ENCODE results near the gene MEGF11. TPM values are rescaled to one million over a fixed set of nuclear protein-coding genes. Genes with fewer than 3 reads are reported as not detected.

Gene MEGF11
- polyA plus RNA-seq, 3 donors, result not detected

- H3K79me2 ChIP-seq (ENCODE audit: insufficient read depth, low read length), result no peaks in the 10 kb centered on the region
- no peaks in the 10 kb centered on the region for H3K36me3 ChIP-seq (replicated peaks in 1 of 2; ENCODE audit: control insufficient read depth in 1 of 2, insufficient read depth in 2 of 2, low read length in 2 of 2)
- DNase-seq, result no peak
- H3K4me2 ChIP-seq (replicated peaks; ENCODE audit: extremely low read depth, low read length, poor library complexity, severe bottlenecking), result no peak overlapping the region
- Mint-ChIP-seq H3K4me1 (no peaks in the 10 kb centered on the region), H3K4me3 (no peak overlapping the region), H3K27me3 (ENCODE audit: low read depth in 3 of 3) (peaks cover 7 to 10% (median 10%) of the 10 kb centered on the region in 3 donors), H3K27ac (no peak overlapping the region), H3K36me3 (no peaks in the 10 kb centered on the region), H3K9me3 (peaks cover 0 to 5% (median 2%) of the 10 kb centered on the region in 7 donors)
- WGBS (ENCODE audit: insufficient coverage), result no CpG with 5 or more reads among the region's 1 CpG
- no peak for TF ChIP-seq CTCF (IDR thresholded peaks at IDR 0.05)
- no peak overlapping the region for H3K27ac ChIP-seq (ENCODE audit: low read depth in 1 of 2, low read length in 2 of 2)
- H3K9me3 ChIP-seq (replicated peaks in 1 of 2; ENCODE audit: control insufficient read depth in 1 of 2, insufficient read depth in 1 of 2, low read length in 2 of 2), result no peaks in the 10 kb centered on the region
- H3K4me1 ChIP-seq (ENCODE audit: control insufficient read depth in 1 of 2, insufficient read depth in 2 of 2, low read length in 2 of 2), result no peaks in the 10 kb centered on the region
- no peaks in the 10 kb centered on the region for H4K20me1 ChIP-seq (ENCODE audit: insufficient read depth, low read length)
- intact Hi-C loops (cut with micrococcal nuclease), result loop anchor here in 1 of 2 donors (10.0 kb wide), 1 partner anchor 72 kb away; no protein-coding TSS in a partner anchor
- no peaks in the 10 kb centered on the region for H3K27me3 ChIP-seq (ENCODE audit: control insufficient read depth in 2 of 2, insufficient read depth in 2 of 2, low read length in 2 of 2)
- H3K4me3 ChIP-seq (replicated peaks in 1 of 3; ENCODE audit: low read depth in 2 of 3, low read length in 3 of 3), result no peak overlapping the region
- H3K9ac ChIP-seq (ENCODE audit: insufficient read depth, low read length, poor library complexity, severe bottlenecking), result no peak overlapping the region
- no peak overlapping the region for H2AFZ ChIP-seq (ENCODE audit: insufficient read depth, low read depth, low read length, poor library complexity, severe bottlenecking)
Observed at GRCh38 chr15:66046751-66047150, 206.8 kb downstream of the MEGF11 start.

- Histone ChIP-seq H3K4me2 (replicated peaks; ENCODE audit: extremely low read depth, low read length, poor library complexity, severe bottlenecking) (no peak overlapping the region), H3K4me1 (ENCODE audit: control insufficient read depth in 1 of 2, insufficient read depth in 2 of 2, low read length in 2 of 2) (no peaks in the 10 kb centered on the region), H3K4me3 (replicated peaks in 1 of 3; ENCODE audit: low read depth in 2 of 3, low read length in 3 of 3) (no peak overlapping the region), H3K79me2 (ENCODE audit: insufficient read depth, low read length) (no peaks in the 10 kb centered on the region), H3K27ac (ENCODE audit: low read depth in 1 of 2, low read length in 2 of 2) (no peak overlapping the region), H3K27me3 (ENCODE audit: control insufficient read depth in 2 of 2, insufficient read depth in 2 of 2, low read length in 2 of 2) (peaks cover 0 to 2% of the 10 kb centered on the region in 2 donors), H3K9me3 (replicated peaks in 1 of 2; ENCODE audit: control insufficient read depth in 1 of 2, insufficient read depth in 1 of 2, low read length in 2 of 2) (no peaks in the 10 kb centered on the region), H4K20me1 (ENCODE audit: insufficient read depth, low read length) (no peaks in the 10 kb centered on the region), H2AFZ (ENCODE audit: insufficient read depth, low read depth, low read length, poor library complexity, severe bottlenecking) (no peak overlapping the region), H3K36me3 (replicated peaks in 1 of 2; ENCODE audit: control insufficient read depth in 1 of 2, insufficient read depth in 2 of 2, low read length in 2 of 2) (no peaks in the 10 kb centered on the region), H3K9ac (ENCODE audit: insufficient read depth, low read length, poor library complexity, severe bottlenecking) (no peak overlapping the region)
- peaks cover 0 to 5% (median 2%) of the 10 kb centered on the region in 7 donors for H3K9me3 Mint-ChIP-seq
- no peaks in the 10 kb centered on the region for H3K4me1 Mint-ChIP-seq
- peaks cover 7 to 10% (median 10%) of the 10 kb centered on the region in 3 donors for H3K27me3 Mint-ChIP-seq (ENCODE audit: low read depth in 3 of 3)
- TF ChIP-seq CTCF (IDR thresholded peaks at IDR 0.05), result no peak
- H3K36me3 Mint-ChIP-seq, result no peaks in the 10 kb centered on the region
- H3K27ac Mint-ChIP-seq, result no peak overlapping the region
- no peak overlapping the region for H3K4me3 Mint-ChIP-seq
- DNase-seq, result no peak
- 83% methylated on average over 8 of the region's 8 CpGs for WGBS (ENCODE audit: insufficient coverage)
- intact Hi-C loops (cut with micrococcal nuclease), result loop anchor here in 1 of 2 donors (10.0 kb wide), 1 partner anchor 72 kb away; no protein-coding TSS in a partner anchor
Observed at GRCh38 chr15:66046326-66046725, 207.2 kb downstream of the MEGF11 start.
